Endothelial cell (in vitro differentiated cells): ENCODE results near the gene SMPD1. TPM values are rescaled to one million over a fixed set of nuclear protein-coding genes. Genes with fewer than 3 reads are reported as not detected.

Source experiments
- DNase-seq: peaks from one replicate; pipeline ENCODE4 v3.0.0; 2021; ENCODE audit warnings: low spot score
- H3K27ac Mint-ChIP-seq: one replicate; pipeline ENCODE4 v1.8.0; 2021; ENCODE audit warnings: mixed read lengths, inconsistent platforms; ENCODE audit not compliant: unreplicated experiment
- H3K27me3 Mint-ChIP-seq: one replicate; pipeline ENCODE4 v1.8.0; 2021; ENCODE audit warnings: mild to moderate bottlenecking, moderate library complexity, mixed read lengths, inconsistent platforms; ENCODE audit not compliant: unreplicated experiment
- H3K36me3 Mint-ChIP-seq: one replicate; pipeline ENCODE4 v1.8.0; 2021; ENCODE audit warnings: mild to moderate bottlenecking, low read depth, mixed read lengths, inconsistent platforms; ENCODE audit not compliant: unreplicated experiment
- H3K4me1 Mint-ChIP-seq: one replicate; pipeline ENCODE4 v1.8.0; 2021; ENCODE audit warnings: mild to moderate bottlenecking, mixed read lengths, inconsistent platforms; ENCODE audit not compliant: unreplicated experiment
- H3K4me3 Mint-ChIP-seq: one replicate; pipeline ENCODE4 v1.8.0; 2021; ENCODE audit warnings: mild to moderate bottlenecking, mixed read lengths, inconsistent platforms; ENCODE audit not compliant: unreplicated experiment
- H3K9me3 Mint-ChIP-seq: one replicate; pipeline ENCODE4 v1.8.0; 2021; ENCODE audit warnings: mixed read lengths, inconsistent platforms; ENCODE audit not compliant: unreplicated experiment
- total RNA-seq: library from RNA; stranded (reverse); fragmentation: NEBNext Ultra II Directional; extraction: Animal tissue kit (Norgen Biotek cat#: 25700); gene quantifications from one replicate; pipeline ENCODE4 v1.2.1, GENCODE V29; 2021; ENCODE audit not compliant: unreplicated experiment
- TF ChIP-seq, protein P1 (sequence below): fragments of 200-600 bp; sonication (generic); IDR thresholded peaks from one replicate; pipeline ENCODE4 v1.5.0; 2021; ENCODE audit warnings: antibody characterized with exemption; ENCODE audit not compliant: unreplicated experiment

SMPD1 gene
- total RNA-seq, 1 donor from 2014 or later, result 24.8 TPM

DNA sequence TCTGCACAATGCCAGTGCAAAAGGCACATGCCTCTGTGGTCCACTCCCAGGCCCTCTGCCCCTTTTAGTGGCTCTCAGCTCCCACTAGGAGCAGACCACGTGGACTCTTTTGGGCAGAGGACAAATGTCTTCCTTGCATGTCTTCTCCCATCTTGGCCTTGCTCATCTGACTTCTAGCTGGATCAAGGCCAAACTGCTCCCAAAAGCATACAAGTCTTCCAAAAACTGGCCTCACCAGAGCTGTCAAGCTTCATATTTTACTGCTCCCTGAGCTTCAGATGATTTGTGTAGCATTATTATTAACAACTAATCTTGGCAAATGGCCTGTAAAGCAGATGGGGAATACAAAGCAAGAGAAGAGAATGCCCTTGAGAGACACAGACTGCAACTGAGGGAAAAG, 6.9 kb downstream of the SMPD1 start:
- TF ChIP-seq, protein P1, sequence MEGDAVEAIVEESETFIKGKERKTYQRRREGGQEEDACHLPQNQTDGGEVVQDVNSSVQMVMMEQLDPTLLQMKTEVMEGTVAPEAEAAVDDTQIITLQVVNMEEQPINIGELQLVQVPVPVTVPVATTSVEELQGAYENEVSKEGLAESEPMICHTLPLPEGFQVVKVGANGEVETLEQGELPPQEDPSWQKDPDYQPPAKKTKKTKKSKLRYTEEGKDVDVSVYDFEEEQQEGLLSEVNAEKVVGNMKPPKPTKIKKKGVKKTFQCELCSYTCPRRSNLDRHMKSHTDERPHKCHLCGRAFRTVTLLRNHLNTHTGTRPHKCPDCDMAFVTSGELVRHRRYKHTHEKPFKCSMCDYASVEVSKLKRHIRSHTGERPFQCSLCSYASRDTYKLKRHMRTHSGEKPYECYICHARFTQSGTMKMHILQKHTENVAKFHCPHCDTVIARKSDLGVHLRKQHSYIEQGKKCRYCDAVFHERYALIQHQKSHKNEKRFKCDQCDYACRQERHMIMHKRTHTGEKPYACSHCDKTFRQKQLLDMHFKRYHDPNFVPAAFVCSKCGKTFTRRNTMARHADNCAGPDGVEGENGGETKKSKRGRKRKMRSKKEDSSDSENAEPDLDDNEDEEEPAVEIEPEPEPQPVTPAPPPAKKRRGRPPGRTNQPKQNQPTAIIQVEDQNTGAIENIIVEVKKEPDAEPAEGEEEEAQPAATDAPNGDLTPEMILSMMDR, result no peak
- no peaks in the 10 kb centered on the region for H3K4me1 Mint-ChIP-seq
- no peaks in the 10 kb centered on the region for H3K9me3 Mint-ChIP-seq
- H3K27ac Mint-ChIP-seq, result no peak overlapping the region
- H3K27me3 Mint-ChIP-seq, result peaks cover 16% of the 10 kb centered on the region
- DNase-seq, result no peak
- peaks cover 8% of the 10 kb centered on the region for H3K36me3 Mint-ChIP-seq
- H3K4me3 Mint-ChIP-seq, result no peak overlapping the region

- H3K27ac Mint-ChIP-seq, result no peak overlapping the region
- no peak overlapping the region for H3K4me3 Mint-ChIP-seq
- H3K9me3 Mint-ChIP-seq, result no peaks in the 10 kb centered on the region
- H3K36me3 Mint-ChIP-seq, result peaks cover 8% of the 10 kb centered on the region
- no peak for DNase-seq
- peaks cover 14% of the 10 kb centered on the region for H3K27me3 Mint-ChIP-seq
- TF ChIP-seq, protein P1, result no peak
- H3K4me1 Mint-ChIP-seq, result peaks cover 3% of the 10 kb centered on the region
Observed at GRCh38 chr11:6397636-6398035, 7.4 kb downstream of the SMPD1 start.

- no peak overlapping the region for H3K4me3 Mint-ChIP-seq
- H3K27me3 Mint-ChIP-seq, result peaks cover 13% of the 10 kb centered on the region
- peaks cover 7% of the 10 kb centered on the region for H3K4me1 Mint-ChIP-seq
- no peaks in the 10 kb centered on the region for H3K9me3 Mint-ChIP-seq
- no peak overlapping the region for H3K27ac Mint-ChIP-seq
- H3K36me3 Mint-ChIP-seq, result peaks cover 8% of the 10 kb centered on the region
- TF ChIP-seq, protein P1, result no peak
- no peak for DNase-seq
Observed at GRCh38 chr11:6400431-6401345, 10.4 kb downstream of the SMPD1 start.

GRCh38 chr11:6401464-6401863, 11.2 kb downstream of the SMPD1 start:
- no peaks in the 10 kb centered on the region for H3K9me3 Mint-ChIP-seq
- no peak overlapping the region for H3K4me3 Mint-ChIP-seq
- TF ChIP-seq, protein P1, result no peak
- peaks cover 7% of the 10 kb centered on the region for H3K4me1 Mint-ChIP-seq
- H3K36me3 Mint-ChIP-seq, result peaks cover 12% of the 10 kb centered on the region
- DNase-seq, result no peak
- H3K27ac Mint-ChIP-seq, result no peak overlapping the region
- peaks cover 14% of the 10 kb centered on the region for H3K27me3 Mint-ChIP-seq

GRCh38 chr11:6402061-6402470, 11.8 kb downstream of the SMPD1 start:
- Mint-ChIP-seq H3K4me1 (peaks cover 7% of the 10 kb centered on the region), H3K4me3 (no peak overlapping the region), H3K9me3 (no peaks in the 10 kb centered on the region), H3K27me3 (peaks cover 14% of the 10 kb centered on the region), H3K27ac (no peak overlapping the region), H3K36me3 (peaks cover 12% of the 10 kb centered on the region)
- TF ChIP-seq, protein P1, result no peak
- DNase-seq, result no peak
